Measurements from ENCODE around the gene ITPRID2. TPM values are rescaled to one million over a fixed set of nuclear protein-coding genes. Genes with fewer than 3 reads are reported as not detected.

Gene ITPRID2
- total and polyA plus RNA-seq, 2 of the 8 experiments (the other 6 are each of a cell fraction or from before 2014, with no cell fraction given) = 1.9 to 12.6 TPM

DNA sequence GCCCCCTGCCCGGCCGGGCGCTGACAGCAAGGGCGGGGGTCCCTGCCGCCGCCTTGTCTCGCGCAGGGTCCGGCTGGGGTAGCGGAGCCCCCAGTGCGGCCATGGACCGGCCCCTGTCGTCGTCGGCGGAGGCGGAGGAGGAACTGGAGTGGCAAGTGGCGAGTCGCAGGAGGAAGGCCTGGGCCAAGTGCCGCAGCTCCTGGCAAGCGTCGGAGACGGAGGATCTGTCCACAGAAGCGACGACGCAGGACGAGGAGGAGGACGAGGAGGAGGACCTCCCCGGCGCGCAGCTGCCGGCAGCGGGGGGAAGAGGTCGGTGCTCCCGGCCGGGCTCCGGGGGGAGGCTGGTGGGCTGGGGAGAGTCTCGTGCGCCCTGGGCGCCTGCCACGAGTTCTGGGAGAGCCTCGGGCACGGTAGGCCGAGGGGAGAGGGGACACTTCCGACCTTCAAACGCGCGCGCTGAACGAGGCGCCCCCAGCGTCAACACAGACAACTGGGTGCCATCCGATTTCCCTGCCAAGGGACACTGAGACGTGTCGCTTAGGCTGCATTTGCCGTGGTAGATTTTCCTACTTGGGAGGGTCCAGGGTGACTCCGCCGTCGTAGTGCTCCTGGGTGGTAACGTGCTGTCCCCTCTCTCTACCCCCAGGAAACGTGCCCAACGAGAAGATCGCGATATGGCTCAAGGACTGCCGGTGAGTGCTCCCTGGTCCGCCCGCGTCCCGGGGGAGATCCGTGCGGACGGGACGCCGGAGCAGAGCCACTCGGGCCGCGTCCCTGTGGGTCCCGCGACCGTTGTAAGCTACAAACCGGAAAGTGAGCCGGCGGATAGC lies 652 bp downstream of the ITPRID2 start:
- Histone ChIP-seq H4K5ac (ENCODE audit: insufficient read length, low read depth, low read length) (peak overlapping the region; percentile 60), H3K23me2 (ENCODE audit: low read depth, low read length) (peaks cover 8% of the 10 kb centered on the region), H2BK12ac (ENCODE audit: low read depth, low read length) (peak overlapping the region; percentile 69; the same call in 1 of the 2 replicates), H3K9me3 (ENCODE audit: insufficient read depth in 2 of 2, low read depth in 1 of 2, low read length in 1 of 2) (no peaks in the 10 kb centered on the region), H2AFZ (ENCODE audit: low read length) (peak overlapping the region; percentile 97), H3K18ac (ENCODE audit: extremely low read depth, low read length) (peak overlapping the region; percentile 74; the same call in 1 of the 2 replicates), H4K20me1 (replicated peaks in 1 of 2; ENCODE audit: control insufficient read depth in 1 of 2, insufficient read depth in 2 of 2, low read length in 2 of 2) (no peaks in the 10 kb centered on the region), H3K4me1 (replicated peaks in 1 of 4; ENCODE audit: control insufficient read depth in 3 of 4, insufficient read depth in 4 of 4, low read length in 3 of 4) (peaks cover 0 to 4% (median 0%) of the 10 kb centered on the region in 4 experiments; a peak in 2 of 7 replicates), H3K56ac (replicated peaks; ENCODE audit: insufficient read length, low read depth, low read length) (peak overlapping the region; percentile 25), H3K4me3 (ENCODE audit: extremely low read depth in 1 of 4, insufficient read depth in 2 of 4, low read depth in 3 of 4, low read length in 4 of 4) (peak overlapping the region; percentile 72 to 84 (median 76)), H2BK120ac (replicated peaks; ENCODE audit: low read depth, low read length) (no peak overlapping the region), H3K27me3 (replicated peaks in 1 of 4; ENCODE audit: control insufficient read depth in 3 of 4, extremely low read depth in 1 of 4, insufficient read depth in 3 of 4, low read length in 3 of 4) (no peaks in the 10 kb centered on the region; a peak in 2 of 7 replicates), H3K27ac (ENCODE audit: low read depth, low read length) (no peak overlapping the region), H2BK20ac (ENCODE audit: low read length) (no peak overlapping the region), H2AK5ac (ENCODE audit: low read depth, low read length) (no peak overlapping the region), H4K91ac (replicated peaks; ENCODE audit: insufficient read length, low read length) (peak overlapping the region; percentile 71), H3K14ac (ENCODE audit: insufficient read length) (no peak overlapping the region), H3K4ac (replicated peaks; ENCODE audit: insufficient read length, low read depth, low read length) (peak overlapping the region; percentile 13), H3K36me3 (ENCODE audit: control insufficient read depth in 2 of 4, insufficient read depth in 4 of 4, low read length in 3 of 4) (no peaks in the 10 kb centered on the region), H3K79me1 (ENCODE audit: low read depth, low read length) (no peaks in the 10 kb centered on the region), H3K4me2 (ENCODE audit: insufficient read depth in 1 of 2, low read depth in 2 of 2, low read length in 2 of 2) (peak overlapping the region; percentile 87 to 93), H3K79me2 (ENCODE audit: control insufficient read depth in 1 of 2, insufficient read depth in 2 of 2, low read length in 2 of 2) (no peaks in the 10 kb centered on the region), H3K9ac (replicated peaks in 1 of 4; ENCODE audit: extremely low read depth in 1 of 4, low read depth in 3 of 4, low read length in 3 of 4) (peak overlapping the region; percentile 38 to 48 (median 42); a peak in 6 of 7 replicates), H4K8ac (ENCODE audit: extremely low read depth, insufficient read depth, low read length) (peak overlapping the region; percentile 48), H2BK15ac (ENCODE audit: low read length) (peak overlapping the region; percentile 65; the same call in 1 of the 2 replicates), H3K23ac (ENCODE audit: insufficient read length) (no peak overlapping the region), H2BK5ac (ENCODE audit: low read depth, low read length) (peak overlapping the region; percentile 28; the same call in 1 of the 2 replicates)
- WGBS, 2 experiments (ENCODE audit: extremely low coverage in 1 of 2, insufficient coverage in 1 of 2, insufficient read length in 1 of 2, insufficient replicate concordance in 2 of 2, low coverage in 1 of 2, low lambda C conversion rate in 2 of 2, missing lambda C conversion rate in 1 of 2) = 1% methylated on average over 59 of the region's 83 CpGs; no CpG with 5 or more reads in 1 of the 2 experiments
- DNase-seq (ENCODE audit: low read depth in 1 of 2, low spot score in 2 of 2) (peak; percentile 27 to 86), FAIRE-seq (no peak)
- ChIA-PET POLR2A (ENCODE audit: partially characterized antibody) (interaction anchor here (0.9 kb wide), 1 partner anchor 12 kb away, joined by 3 read pairs; no protein-coding TSS in a partner anchor), CTCF (ENCODE audit: partially characterized antibody) (interaction anchor here (0.6 to 4.2 kb wide), 4 partner anchors 12 to 234 kb away, joined by 3 to 31 read pairs (median 4); no protein-coding TSS in a partner anchor)
- TF ChIP-seq CTBP2 (IDR thresholded peaks at IDR 0.05; ENCODE audit: borderline replicate concordance, insufficient read depth, insufficient read length, low read length) (peak; percentile 68), SP2 (IDR thresholded peaks at IDR 0.05; ENCODE audit: low read length) (no peak), EZH2 (IDR thresholded peaks at IDR 0.05; ENCODE audit: low read depth, low read length, severe bottlenecking) (peak; percentile 30), POU5F1 (IDR thresholded peaks at IDR 0.05; ENCODE audit: low read depth, low read length) (no peak)
- TF ChIP-seq, protein P1, sequence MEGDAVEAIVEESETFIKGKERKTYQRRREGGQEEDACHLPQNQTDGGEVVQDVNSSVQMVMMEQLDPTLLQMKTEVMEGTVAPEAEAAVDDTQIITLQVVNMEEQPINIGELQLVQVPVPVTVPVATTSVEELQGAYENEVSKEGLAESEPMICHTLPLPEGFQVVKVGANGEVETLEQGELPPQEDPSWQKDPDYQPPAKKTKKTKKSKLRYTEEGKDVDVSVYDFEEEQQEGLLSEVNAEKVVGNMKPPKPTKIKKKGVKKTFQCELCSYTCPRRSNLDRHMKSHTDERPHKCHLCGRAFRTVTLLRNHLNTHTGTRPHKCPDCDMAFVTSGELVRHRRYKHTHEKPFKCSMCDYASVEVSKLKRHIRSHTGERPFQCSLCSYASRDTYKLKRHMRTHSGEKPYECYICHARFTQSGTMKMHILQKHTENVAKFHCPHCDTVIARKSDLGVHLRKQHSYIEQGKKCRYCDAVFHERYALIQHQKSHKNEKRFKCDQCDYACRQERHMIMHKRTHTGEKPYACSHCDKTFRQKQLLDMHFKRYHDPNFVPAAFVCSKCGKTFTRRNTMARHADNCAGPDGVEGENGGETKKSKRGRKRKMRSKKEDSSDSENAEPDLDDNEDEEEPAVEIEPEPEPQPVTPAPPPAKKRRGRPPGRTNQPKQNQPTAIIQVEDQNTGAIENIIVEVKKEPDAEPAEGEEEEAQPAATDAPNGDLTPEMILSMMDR (IDR thresholded peaks at IDR 0.05; ENCODE audit: control extremely low read depth in 1 of 3, insufficient read depth in 1 of 3, low read depth in 1 of 3, low read length in 3 of 3) = peak in 2 of 3 experiments; percentile 20 to 26; a peak in 2 of 4 replicates
- TF ChIP-seq, protein P2, sequence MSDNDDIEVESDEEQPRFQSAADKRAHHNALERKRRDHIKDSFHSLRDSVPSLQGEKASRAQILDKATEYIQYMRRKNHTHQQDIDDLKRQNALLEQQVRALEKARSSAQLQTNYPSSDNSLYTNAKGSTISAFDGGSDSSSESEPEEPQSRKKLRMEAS (IDR thresholded peaks at IDR 0.05) = peak; percentile 94

Data from H1 (cell line).